PFSK-1 (cell line): ENCODE results near the gene DGKI.

Experiments used
- FOXP2 ChIP-seq: optimal IDR thresholded peaks from 2 replicates; pipeline ENCODE3; 2011; ENCODE audit warnings: borderline replicate concordance, control low read depth, inconsistent platforms; ENCODE audit not compliant: insufficient read depth; ENCODE audit errors: extremely low read length, extremely low read depth
- POLR2AphosphoS5 ChIP-seq: IDR thresholded peaks from 2 replicates; pipeline ENCODE4 v1.6.1; 2012; ENCODE audit warnings: low read depth, mild to moderate bottlenecking, control low read depth, low read length, moderate library complexity
- SIN3A ChIP-seq: IDR thresholded peaks from 2 replicates; pipeline ENCODE4 v1.6.1; 2012; ENCODE audit warnings: mild to moderate bottlenecking, low read length, moderate library complexity, borderline replicate concordance; ENCODE audit not compliant: insufficient read depth
- TAF1 ChIP-seq: IDR thresholded peaks from 2 replicates; pipeline ENCODE4 v1.6.1; 2012; ENCODE audit warnings: low read length, control low read depth, borderline replicate concordance; ENCODE audit not compliant: insufficient read depth
- TF ChIP-seq, protein P1 (sequence below), 2 experiments: IDR thresholded peaks; 2 replicates each; pipeline versions ENCODE4 v1.6.1 to v1.8.0; 2011 to 2012; ENCODE audit warnings: low read depth in 2 of 2, low read length in 2 of 2, control low read depth in 1 of 2, inconsistent platforms in 1 of 2, mild to moderate bottlenecking in 1 of 2, moderate library complexity in 1 of 2; ENCODE audit not compliant: insufficient read depth in 1 of 2

- TF ChIP-seq, protein P1, sequence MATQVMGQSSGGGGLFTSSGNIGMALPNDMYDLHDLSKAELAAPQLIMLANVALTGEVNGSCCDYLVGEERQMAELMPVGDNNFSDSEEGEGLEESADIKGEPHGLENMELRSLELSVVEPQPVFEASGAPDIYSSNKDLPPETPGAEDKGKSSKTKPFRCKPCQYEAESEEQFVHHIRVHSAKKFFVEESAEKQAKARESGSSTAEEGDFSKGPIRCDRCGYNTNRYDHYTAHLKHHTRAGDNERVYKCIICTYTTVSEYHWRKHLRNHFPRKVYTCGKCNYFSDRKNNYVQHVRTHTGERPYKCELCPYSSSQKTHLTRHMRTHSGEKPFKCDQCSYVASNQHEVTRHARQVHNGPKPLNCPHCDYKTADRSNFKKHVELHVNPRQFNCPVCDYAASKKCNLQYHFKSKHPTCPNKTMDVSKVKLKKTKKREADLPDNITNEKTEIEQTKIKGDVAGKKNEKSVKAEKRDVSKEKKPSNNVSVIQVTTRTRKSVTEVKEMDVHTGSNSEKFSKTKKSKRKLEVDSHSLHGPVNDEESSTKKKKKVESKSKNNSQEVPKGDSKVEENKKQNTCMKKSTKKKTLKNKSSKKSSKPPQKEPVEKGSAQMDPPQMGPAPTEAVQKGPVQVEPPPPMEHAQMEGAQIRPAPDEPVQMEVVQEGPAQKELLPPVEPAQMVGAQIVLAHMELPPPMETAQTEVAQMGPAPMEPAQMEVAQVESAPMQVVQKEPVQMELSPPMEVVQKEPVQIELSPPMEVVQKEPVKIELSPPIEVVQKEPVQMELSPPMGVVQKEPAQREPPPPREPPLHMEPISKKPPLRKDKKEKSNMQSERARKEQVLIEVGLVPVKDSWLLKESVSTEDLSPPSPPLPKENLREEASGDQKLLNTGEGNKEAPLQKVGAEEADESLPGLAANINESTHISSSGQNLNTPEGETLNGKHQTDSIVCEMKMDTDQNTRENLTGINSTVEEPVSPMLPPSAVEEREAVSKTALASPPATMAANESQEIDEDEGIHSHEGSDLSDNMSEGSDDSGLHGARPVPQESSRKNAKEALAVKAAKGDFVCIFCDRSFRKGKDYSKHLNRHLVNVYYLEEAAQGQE (IDR thresholded peaks at IDR 0.05; ENCODE audit: insufficient read depth in 1 of 2, low read depth in 2 of 2, low read length in 2 of 2), result no peak
- TF ChIP-seq POLR2AphosphoS5, result no peak
- TF ChIP-seq TAF1, result no peak
- no peak for TF ChIP-seq SIN3A
- TF ChIP-seq FOXP2, result no peak
These were observed 327.5 kb downstream of the DGKI start for GRCh38 chr7:137519181-137519691.
